Measurements from ENCODE around the gene AKR1C3. TPM values are rescaled to one million over a fixed set of nuclear protein-coding genes. Genes with fewer than 3 reads are reported as not detected.

AKR1C3 gene
- total RNA-seq, 1 experiment from 2014 or later, result 3.0 TPM

- Histone ChIP-seq H3K9ac (ENCODE audit: low read length) (no peak overlapping the region), H3K27ac (ENCODE audit: low read depth, low read length) (no peak overlapping the region), H3K79me2 (ENCODE audit: insufficient read depth, low read length) (no peaks in the 10 kb centered on the region), H3K27me3 (ENCODE audit: insufficient read depth, low read length) (no peaks in the 10 kb centered on the region), H4K20me1 (ENCODE audit: insufficient read depth) (no peaks in the 10 kb centered on the region), H2AFZ (ENCODE audit: low read depth, low read length, poor library complexity, severe bottlenecking) (no peak overlapping the region), H3K9me3 (ENCODE audit: control insufficient read depth in 1 of 2, insufficient read depth in 1 of 2, low read depth in 1 of 2, low read length in 2 of 2) (no peaks in the 10 kb centered on the region), H3K9me2 (ENCODE audit: insufficient read depth) (no peaks in the 10 kb centered on the region), H3K4me3 (replicated peaks in 1 of 2; ENCODE audit: low read depth in 1 of 2, low read length in 2 of 2) (no peak overlapping the region), H3K4me1 (ENCODE audit: control insufficient read depth in 1 of 2, insufficient read depth in 2 of 2, low read length in 2 of 2) (no peaks in the 10 kb centered on the region), H3K4me2 (ENCODE audit: low read length) (no peak overlapping the region), H3K36me3 (ENCODE audit: control insufficient read depth in 1 of 2, insufficient read depth in 2 of 2, low read length in 2 of 2) (no peaks in the 10 kb centered on the region)
- POLR2A ChIA-PET, result no interaction called here
- no peak for ATAC-seq
- no peak for TF ChIP-seq MAX (IDR thresholded peaks at IDR 0.05)
- no peak for TF ChIP-seq SRF (IDR thresholded peaks at IDR 0.05; ENCODE audit: low read depth)
- TF ChIP-seq CEBPB (IDR thresholded peaks at IDR 0.05; ENCODE audit: low read depth), result no peak
- no peak for TF ChIP-seq SP1 (IDR thresholded peaks at IDR 0.05; ENCODE audit: low read depth)
- no peak for TF ChIP-seq POLR2A (IDR thresholded peaks at IDR 0.05; ENCODE audit: borderline replicate concordance, extremely low read depth, insufficient read depth, insufficient read length)
- no peak for TF ChIP-seq REST (IDR thresholded peaks at IDR 0.05; ENCODE audit: low read depth)
- no peak for TF ChIP-seq EZH2 (IDR thresholded peaks at IDR 0.05)
- TF ChIP-seq FOSL1 (IDR thresholded peaks at IDR 0.05; ENCODE audit: low read depth), result no peak
- no TSS peak for BruUV-seq (replicated peaks)
- CTCF ChIA-PET, result no interaction called here
- intact Hi-C loops (cut with micrococcal nuclease), result no loop called here
- DNase-seq (ENCODE audit: low read depth, low spot score), result no peak
- RAD21 ChIA-PET (ENCODE audit: low non-redundant PET in 1 of 2, low total read pairs in 2 of 2, uncharacterized antibody in 2 of 2, unreplicated experiment in 2 of 2), result no interaction called here
Observed at GRCh38 chr10:5105626-5106025, 11.4 kb downstream of the AKR1C3 start.

- no peaks in the 10 kb centered on the region for H3K27me3 ChIP-seq (ENCODE audit: insufficient read depth, low read length)
- POLR2A ChIA-PET, result no interaction called here
- intact Hi-C loops (cut with micrococcal nuclease), result no loop called here
- H3K4me2 ChIP-seq (ENCODE audit: low read length), result no peak overlapping the region
- no peak overlapping the region for H3K9ac ChIP-seq (ENCODE audit: low read length)
- no peak overlapping the region for H3K4me3 ChIP-seq (replicated peaks in 1 of 2; ENCODE audit: low read depth in 1 of 2, low read length in 2 of 2)
- no peaks in the 10 kb centered on the region for H3K9me2 ChIP-seq (ENCODE audit: insufficient read depth)
- H3K27ac ChIP-seq (ENCODE audit: low read depth, low read length), result no peak overlapping the region
- H3K36me3 ChIP-seq (ENCODE audit: control insufficient read depth in 1 of 2, insufficient read depth in 2 of 2, low read length in 2 of 2), result no peaks in the 10 kb centered on the region
- BruUV-seq (replicated peaks), result no TSS peak
- no peak overlapping the region for H2AFZ ChIP-seq (ENCODE audit: low read depth, low read length, poor library complexity, severe bottlenecking)
- H3K79me2 ChIP-seq (ENCODE audit: insufficient read depth, low read length), result no peaks in the 10 kb centered on the region
- H4K20me1 ChIP-seq (ENCODE audit: insufficient read depth), result no peaks in the 10 kb centered on the region
- RAD21 ChIA-PET (ENCODE audit: low non-redundant PET in 1 of 2, low total read pairs in 2 of 2, uncharacterized antibody in 2 of 2, unreplicated experiment in 2 of 2), result no interaction called here
- no peaks in the 10 kb centered on the region for H3K4me1 ChIP-seq (ENCODE audit: control insufficient read depth in 1 of 2, insufficient read depth in 2 of 2, low read length in 2 of 2)
- H3K9me3 ChIP-seq (ENCODE audit: control insufficient read depth in 1 of 2, insufficient read depth in 1 of 2, low read depth in 1 of 2, low read length in 2 of 2), result no peaks in the 10 kb centered on the region
- no peak for ATAC-seq
- DNase-seq (ENCODE audit: low read depth, low spot score), result no peak
- CTCF ChIA-PET, result no interaction called here
- TF ChIP-seq YY1 (IDR thresholded peaks at IDR 0.05; ENCODE audit: extremely low read depth, insufficient replicate concordance, low read depth, low read length) (no peak), SRF (IDR thresholded peaks at IDR 0.05; ENCODE audit: low read depth) (no peak), POLR2AphosphoS5 (IDR thresholded peaks at IDR 0.05; ENCODE audit: low read depth, low read length) (no peak), CTCF (IDR thresholded peaks at IDR 0.05 in 2 of 3, conservative IDR thresholded peaks at IDR 0.05 in 1 of 3; ENCODE audit: borderline replicate concordance in 1 of 3, insufficient read depth in 1 of 3, low read depth in 2 of 3, low read length in 2 of 3) (no peak), MAX (IDR thresholded peaks at IDR 0.05) (no peak), RAD21 (IDR thresholded peaks at IDR 0.05; ENCODE audit: low read depth) (no peak), SP1 (IDR thresholded peaks at IDR 0.05; ENCODE audit: low read depth) (no peak), POLR2A (IDR thresholded peaks at IDR 0.05; ENCODE audit: borderline replicate concordance, extremely low read depth, insufficient read depth, insufficient read length) (no peak), EGR1 (IDR thresholded peaks at IDR 0.05; ENCODE audit: low read depth) (no peak), CBX3 (IDR thresholded peaks at IDR 0.05; ENCODE audit: low read depth) (no peak), FOSL1 (IDR thresholded peaks at IDR 0.05; ENCODE audit: low read depth) (no peak), ATF3 (IDR thresholded peaks at IDR 0.05) (no peak)
Observed at GRCh38 chr10:5106553-5106952, 12.3 kb downstream of the AKR1C3 start.
